Measurements from ENCODE around the gene CCNDBP1. TPM values are rescaled to one million over a fixed set of nuclear protein-coding genes. Genes with fewer than 3 reads are reported as not detected.

Gene CCNDBP1, protein sequence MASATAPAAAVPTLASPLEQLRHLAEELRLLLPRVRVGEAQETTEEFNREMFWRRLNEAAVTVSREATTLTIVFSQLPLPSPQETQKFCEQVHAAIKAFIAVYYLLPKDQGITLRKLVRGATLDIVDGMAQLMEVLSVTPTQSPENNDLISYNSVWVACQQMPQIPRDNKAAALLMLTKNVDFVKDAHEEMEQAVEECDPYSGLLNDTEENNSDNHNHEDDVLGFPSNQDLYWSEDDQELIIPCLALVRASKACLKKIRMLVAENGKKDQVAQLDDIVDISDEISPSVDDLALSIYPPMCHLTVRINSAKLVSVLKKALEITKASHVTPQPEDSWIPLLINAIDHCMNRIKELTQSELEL
- 65.6 and 67.2 TPM in 2 replicates for total RNA-seq

DNA sequence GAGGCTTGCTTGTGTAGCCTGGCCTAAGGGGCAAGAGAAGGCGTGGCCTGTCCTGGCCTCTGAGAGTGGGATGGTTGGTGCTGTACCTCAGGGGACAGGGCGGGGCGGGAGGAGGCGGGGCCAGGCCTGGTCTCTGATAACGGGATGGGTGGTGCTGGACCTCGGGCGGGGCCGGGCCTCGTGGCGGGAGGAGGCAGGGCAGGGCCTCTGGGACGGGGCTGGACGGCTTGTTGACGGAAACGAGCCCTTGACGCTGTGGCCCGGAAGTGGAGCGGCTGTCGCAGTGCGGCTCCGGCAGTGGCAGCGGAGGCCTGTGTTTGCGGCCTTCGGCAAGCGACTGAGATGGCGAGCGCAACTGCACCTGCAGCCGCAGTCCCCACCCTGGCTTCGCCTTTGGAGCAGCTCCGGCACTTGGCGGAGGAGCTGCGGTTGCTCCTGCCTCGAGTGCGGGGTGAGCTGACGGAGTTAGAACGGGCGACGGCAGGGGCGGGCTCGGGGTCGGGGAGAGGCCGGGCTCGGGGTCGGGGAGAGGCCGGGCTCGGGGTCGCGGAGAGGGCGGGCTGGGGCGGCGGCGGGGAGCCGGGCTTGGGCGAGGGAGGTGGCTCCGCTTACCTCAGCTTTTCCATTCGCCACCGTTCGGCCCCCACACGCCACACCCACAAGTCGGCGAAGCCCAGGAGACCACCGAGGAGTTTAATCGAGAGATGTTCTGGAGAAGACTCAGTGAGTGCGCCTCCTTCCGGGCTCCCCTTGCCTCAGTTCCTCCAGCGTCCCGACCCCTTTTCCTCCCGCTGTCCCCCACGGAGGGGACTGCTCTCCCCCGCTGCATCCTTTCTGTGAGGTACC lies at the start of gene CCNDBP1:
Gene CCNDBP1, plus strand, starts transcription at position 247 of the 846 bp plus-strand sequence. Its CDS starts 96 bp downstream, at position 343.
- H3K27ac Mint-ChIP-seq: peak within 1 kb of the TSS; percentile 96
- peak within 1 kb of the TSS; percentile 97 for H3K4me3 Mint-ChIP-seq
- peaks cover 32% of the 10 kb centered on the region for H3K4me1 Mint-ChIP-seq
- DNase-seq: peak; percentile 85
- POLR2A ChIA-PET: interaction anchor here (0.5 to 2.0 kb wide), 7 partner anchors 8 to 1735 kb away, joined by 3 to 9 read pairs (median 3); partner anchors contain the start of genes TMEM62, UBR1, ZNF106 and ZSCAN29
- TF ChIP-seq, protein P1, sequence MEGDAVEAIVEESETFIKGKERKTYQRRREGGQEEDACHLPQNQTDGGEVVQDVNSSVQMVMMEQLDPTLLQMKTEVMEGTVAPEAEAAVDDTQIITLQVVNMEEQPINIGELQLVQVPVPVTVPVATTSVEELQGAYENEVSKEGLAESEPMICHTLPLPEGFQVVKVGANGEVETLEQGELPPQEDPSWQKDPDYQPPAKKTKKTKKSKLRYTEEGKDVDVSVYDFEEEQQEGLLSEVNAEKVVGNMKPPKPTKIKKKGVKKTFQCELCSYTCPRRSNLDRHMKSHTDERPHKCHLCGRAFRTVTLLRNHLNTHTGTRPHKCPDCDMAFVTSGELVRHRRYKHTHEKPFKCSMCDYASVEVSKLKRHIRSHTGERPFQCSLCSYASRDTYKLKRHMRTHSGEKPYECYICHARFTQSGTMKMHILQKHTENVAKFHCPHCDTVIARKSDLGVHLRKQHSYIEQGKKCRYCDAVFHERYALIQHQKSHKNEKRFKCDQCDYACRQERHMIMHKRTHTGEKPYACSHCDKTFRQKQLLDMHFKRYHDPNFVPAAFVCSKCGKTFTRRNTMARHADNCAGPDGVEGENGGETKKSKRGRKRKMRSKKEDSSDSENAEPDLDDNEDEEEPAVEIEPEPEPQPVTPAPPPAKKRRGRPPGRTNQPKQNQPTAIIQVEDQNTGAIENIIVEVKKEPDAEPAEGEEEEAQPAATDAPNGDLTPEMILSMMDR (IDR thresholded peaks at IDR 0.05): no peak
- CTCF ChIA-PET: interaction anchor here (1.0 to 2.5 kb wide), 3 partner anchors 19 to 101 kb away, joined by 3 to 16 read pairs (median 8); no protein-coding TSS in a partner anchor
- peaks cover 54% of the 10 kb centered on the region for H3K36me3 Mint-ChIP-seq (ENCODE audit: low read depth)
- ATAC-seq (ENCODE audit: low read depth): peak; percentile 93
- no peaks in the 10 kb centered on the region for H3K27me3 Mint-ChIP-seq
- no peaks in the 10 kb centered on the region for H3K9me3 Mint-ChIP-seq
- intact Hi-C loops (cut with micrococcal nuclease): loop anchor here (1.0 to 10.0 kb wide), 9 partner anchors 19 to 911 kb away; partner anchors contain the start of genes CDAN1, GANC, LCMT2 and PDIA3

DNA sequence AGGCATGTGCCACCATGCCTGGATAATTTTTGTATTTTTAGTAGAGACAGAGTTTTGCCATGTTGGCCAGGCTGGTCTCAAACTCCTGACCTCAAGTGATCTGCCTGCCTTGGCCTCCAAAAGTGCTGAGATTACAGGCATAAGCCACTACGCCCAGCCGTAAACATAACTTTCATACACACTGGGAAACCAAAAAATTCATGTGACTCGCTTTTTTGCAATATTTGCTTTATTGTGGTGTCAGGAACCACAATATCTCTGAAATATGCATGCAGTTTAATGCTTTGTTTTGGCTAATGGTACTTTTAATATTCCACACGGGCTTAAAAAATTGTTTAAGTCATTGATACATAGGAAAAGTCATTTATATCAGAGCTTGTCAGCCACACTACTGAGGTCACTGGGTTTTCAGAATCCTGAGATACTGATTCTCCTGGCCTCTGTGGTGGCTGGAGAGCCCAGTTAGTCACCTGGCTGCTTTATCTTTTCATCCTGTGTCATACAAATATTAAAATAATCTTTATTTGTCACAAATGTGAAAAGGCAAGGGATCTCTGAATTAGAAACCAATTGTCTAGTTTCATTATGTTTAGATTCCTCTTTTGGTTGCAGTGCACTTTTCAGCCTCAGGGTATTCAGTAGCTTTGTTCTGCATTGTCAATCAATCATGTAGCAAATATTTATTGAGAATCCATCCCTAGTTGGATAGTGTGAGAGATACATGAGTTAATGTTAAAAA lies 41.8 kb upstream of the CCNDBP1 start:
- POLR2A ChIA-PET: interaction anchor here (1.0 to 1.4 kb wide), 3 partner anchors 10 to 37 kb away, joined by 3 to 7 read pairs (median 6); partner anchors contain the start of genes TMEM62 and UBR1
- ATAC-seq (ENCODE audit: low read depth) (peak; percentile 47), DNase-seq (no peak)
- TF ChIP-seq, protein P1 (IDR thresholded peaks at IDR 0.05): no peak
- peak overlapping the region; percentile 12 for H3K27ac Mint-ChIP-seq
- H3K4me3 Mint-ChIP-seq: peak overlapping the region; percentile 40
- peaks cover 70% of the 10 kb centered on the region for H3K36me3 Mint-ChIP-seq (ENCODE audit: low read depth)
- peaks cover 23% of the 10 kb centered on the region for H3K4me1 Mint-ChIP-seq
- CTCF ChIA-PET: interaction anchor here (1.4 kb wide), 1 partner anchor 37 kb away, joined by 4 read pairs; the partner anchor contains the start of gene UBR1
- intact Hi-C loops (cut with micrococcal nuclease): no loop called here
- H3K9me3 Mint-ChIP-seq: no peaks in the 10 kb centered on the region
- no peaks in the 10 kb centered on the region for H3K27me3 Mint-ChIP-seq

DNA sequence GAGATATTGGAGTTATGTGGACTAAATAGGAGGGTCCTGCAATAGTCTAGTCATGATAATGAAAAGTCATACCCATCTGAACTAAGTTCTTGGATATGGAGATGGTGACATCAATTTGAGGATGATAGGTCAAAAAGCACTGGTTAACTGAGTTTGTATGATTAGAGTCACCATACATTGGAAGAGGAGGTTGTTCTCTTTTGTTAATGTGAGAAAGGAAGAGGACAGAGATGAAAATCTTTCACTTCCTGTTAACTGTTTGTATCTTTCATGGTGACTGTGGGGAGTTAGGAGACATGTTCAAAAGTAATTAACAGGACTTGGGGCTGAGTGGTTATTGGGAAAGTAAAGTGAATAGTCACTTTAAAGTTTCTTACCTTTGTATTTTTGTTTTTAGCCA lies 40.7 kb upstream of the CCNDBP1 start:
- Mint-ChIP-seq H3K4me1 (peaks cover 23% of the 10 kb centered on the region), H3K27me3 (no peaks in the 10 kb centered on the region), H3K27ac (peak overlapping the region; percentile 24), H3K36me3 (ENCODE audit: low read depth) (peaks cover 67% of the 10 kb centered on the region), H3K4me3 (no peak overlapping the region), H3K9me3 (no peaks in the 10 kb centered on the region)
- POLR2A ChIA-PET: interaction anchor here (0.9 to 1.4 kb wide), 2 partner anchors 11 to 27 kb away, joined by 6 to 8 read pairs; partner anchors contain the start of gene TMEM62
- TF ChIP-seq, protein P1 (IDR thresholded peaks at IDR 0.05): no peak
- ATAC-seq (ENCODE audit: low read depth) (peak; percentile 54), DNase-seq (no peak)
- CTCF ChIA-PET: interaction anchor here (1.4 kb wide), 1 partner anchor 38 kb away, joined by 4 read pairs; the partner anchor contains the start of gene UBR1
- intact Hi-C loops (cut with micrococcal nuclease): no loop called here

DNA sequence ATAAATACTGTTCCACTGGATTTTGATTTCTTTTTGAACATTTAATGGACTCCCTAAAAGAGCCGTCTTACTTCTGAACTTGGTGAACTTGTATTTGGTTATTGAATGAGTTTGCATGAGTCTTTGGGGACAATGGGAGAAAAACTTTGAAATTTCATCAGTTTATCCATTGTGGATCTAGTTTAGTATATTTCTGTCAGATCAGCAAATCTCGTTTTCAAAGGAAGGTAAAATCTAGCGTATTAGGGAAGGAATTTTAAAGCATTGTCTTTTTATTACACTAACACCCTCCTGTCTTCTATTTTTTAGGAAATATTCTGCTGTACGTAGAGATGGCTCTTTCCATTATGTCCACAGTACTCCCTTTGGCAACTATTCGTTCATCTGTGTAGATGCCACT lies 39.0 kb upstream of the CCNDBP1 start:
- ATAC-seq (ENCODE audit: low read depth) (no peak), DNase-seq (no peak)
- ChIA-PET POLR2A (no interaction called here), CTCF (no interaction called here)
- H3K36me3 Mint-ChIP-seq (ENCODE audit: low read depth): peaks cover 60% of the 10 kb centered on the region
- H3K4me3 Mint-ChIP-seq: no peak overlapping the region
- peaks cover 23% of the 10 kb centered on the region for H3K4me1 Mint-ChIP-seq
- TF ChIP-seq, protein P1 (IDR thresholded peaks at IDR 0.05): no peak
- no peaks in the 10 kb centered on the region for H3K27me3 Mint-ChIP-seq
- no peaks in the 10 kb centered on the region for H3K9me3 Mint-ChIP-seq
- intact Hi-C loops (cut with micrococcal nuclease): no loop called here
- no peak overlapping the region for H3K27ac Mint-ChIP-seq
